H9 (cell line): ENCODE results near the gene HMOX1. TPM values are rescaled to one million over a fixed set of nuclear protein-coding genes. Genes with fewer than 3 reads are reported as not detected.

Source experiments
- DNase-seq: peaks from one replicate; pipeline ENCODE4 v3.0.0-alpha.2; 2017
- H2AFZ ChIP-seq: one replicate; pipeline ENCODE4 v1.6.1; 2013; ENCODE audit warnings: mild to moderate bottlenecking, low read length, control low read depth, moderate library complexity
- H2AK5ac ChIP-seq: 2 replicates; pipeline ENCODE4 v1.6.1; 2013; ENCODE audit warnings: low read length, control low read depth, mixed read lengths; ENCODE audit not compliant: insufficient read length
- H2BK120ac ChIP-seq: one replicate; pipeline ENCODE4 v1.6.1; 2013; ENCODE audit warnings: low read depth, mild to moderate bottlenecking, low read length, control low read depth, inconsistent platforms; ENCODE audit not compliant: poor library complexity, severe bottlenecking
- H2BK12ac ChIP-seq: 2 replicates; pipeline ENCODE4 v1.6.1; 2013; ENCODE audit warnings: low read length, control low read depth, mixed read lengths, low read depth; ENCODE audit not compliant: insufficient read length
- H2BK15ac ChIP-seq: 2 replicates; pipeline ENCODE4 v1.6.1; 2013; ENCODE audit warnings: low read depth, low read length, control low read depth
- H2BK20ac ChIP-seq: one replicate; pipeline ENCODE4 v1.6.1; 2013; ENCODE audit warnings: low read depth, mild to moderate bottlenecking, low read length, control low read depth, inconsistent platforms; ENCODE audit not compliant: poor library complexity, severe bottlenecking
- H2BK5ac ChIP-seq: 2 replicates; pipeline ENCODE4 v1.6.1; 2013; ENCODE audit warnings: low read length, control low read depth, mixed read lengths; ENCODE audit not compliant: insufficient read length
- H3K14ac ChIP-seq: 2 replicates; pipeline ENCODE4 v1.6.1; 2013; ENCODE audit warnings: low read length, control low read depth; ENCODE audit not compliant: insufficient read depth
- H3K18ac ChIP-seq: 2 replicates; pipeline ENCODE4 v1.6.1; 2013; ENCODE audit warnings: low read depth, mild to moderate bottlenecking, mixed read lengths, low read length, control low read depth; ENCODE audit not compliant: insufficient read length
- H3K23ac ChIP-seq: 2 replicates; pipeline ENCODE4 v1.6.1; 2013; ENCODE audit warnings: low read length, control low read depth, mixed read lengths, low read depth; ENCODE audit not compliant: insufficient read length
- H3K23me2 ChIP-seq: 2 replicates; pipeline ENCODE4 v1.6.1; 2013; ENCODE audit warnings: low read depth, mild to moderate bottlenecking, mixed read lengths, low read length, control low read depth; ENCODE audit not compliant: insufficient read length, poor library complexity, severe bottlenecking
- H3K27ac ChIP-seq: 2 replicates; pipeline ENCODE4 v1.5.1; 2013; ENCODE audit warnings: low read length, control low read depth, mixed read lengths, low read depth; ENCODE audit not compliant: insufficient read length
- H3K27me3 ChIP-seq: 2 replicates; pipeline ENCODE4 v1.6.1; 2013; ENCODE audit warnings: low read length, control low read depth, inconsistent platforms; ENCODE audit not compliant: insufficient read depth
- H3K4ac ChIP-seq: 2 replicates; pipeline ENCODE4 v1.6.1; 2013; ENCODE audit warnings: low read depth, mild to moderate bottlenecking, control low read depth, inconsistent platforms, low read length, moderate library complexity
- H3K4me1 ChIP-seq: 2 replicates; pipeline ENCODE4 v1.6.1; 2013; ENCODE audit warnings: low read length, control low read depth, inconsistent platforms; ENCODE audit not compliant: insufficient read depth
- H3K4me2 ChIP-seq: 2 replicates; pipeline ENCODE4 v1.6.1; 2013; ENCODE audit warnings: low read length, control low read depth, mixed read lengths; ENCODE audit not compliant: insufficient read length, insufficient read depth
- H3K56ac ChIP-seq: 2 replicates; pipeline ENCODE4 v1.6.1; 2013; ENCODE audit warnings: low read depth, mild to moderate bottlenecking, mixed read lengths, low read length, control low read depth; ENCODE audit not compliant: insufficient read length
- H3K79me1 ChIP-seq: 2 replicates; pipeline ENCODE4 v1.6.1; 2013; ENCODE audit warnings: low read depth, mild to moderate bottlenecking, moderate library complexity, low read length, control low read depth, inconsistent platforms; ENCODE audit not compliant: insufficient read depth, poor library complexity, severe bottlenecking
- H3K79me2 ChIP-seq: 2 replicates; pipeline ENCODE4 v1.6.1; 2013; ENCODE audit warnings: low read length, control low read depth, inconsistent platforms; ENCODE audit not compliant: insufficient read depth
- H3K9ac ChIP-seq: 2 replicates; pipeline ENCODE4 v1.6.1; 2013; ENCODE audit warnings: low read length, control low read depth, mixed read lengths; ENCODE audit not compliant: insufficient read length; ENCODE audit errors: extremely low read depth
- H3K9me3 ChIP-seq: one replicate; pipeline ENCODE4 v1.6.1; 2013; ENCODE audit warnings: low read depth, low read length, inconsistent platforms; ENCODE audit not compliant: control insufficient read depth
- H3T11ph ChIP-seq: one replicate; pipeline ENCODE4 v1.6.1; 2013; ENCODE audit warnings: mild to moderate bottlenecking, low read length, control low read depth, inconsistent platforms
- H4K20me1 ChIP-seq: one replicate; pipeline ENCODE4 v1.6.1; 2013; ENCODE audit not compliant: control insufficient read depth, insufficient read length, insufficient read depth
- H4K5ac ChIP-seq: 2 replicates; pipeline ENCODE4 v1.6.1; 2013; ENCODE audit warnings: low read depth, mild to moderate bottlenecking, mixed read lengths, low read length, control low read depth; ENCODE audit not compliant: insufficient read length
- H4K8ac ChIP-seq: replicated peaks from 2 replicates; pipeline ENCODE4 v1.6.1; 2013; ENCODE audit warnings: low read length, control low read depth, mixed read lengths, low read depth; ENCODE audit not compliant: insufficient read length
- H4K91ac ChIP-seq: 2 replicates; pipeline ENCODE4 v1.6.1; 2013; ENCODE audit warnings: low read depth, mild to moderate bottlenecking, moderate library complexity, mixed read lengths, low read length, control low read depth; ENCODE audit not compliant: insufficient read length
- H3K27ac Mint-ChIP-seq, 3 experiments: 2 replicates in 2 of 3; 3 replicates in 1 of 3; pipeline ENCODE4 v1.8.0; 2020 to 2021; ENCODE audit warnings: mixed read lengths in 3 of 3, mild to moderate bottlenecking in 1 of 3, moderate library complexity in 1 of 3
- H3K27me3 Mint-ChIP-seq: 2 replicates; pipeline ENCODE4 v1.8.0; 2021; ENCODE audit warnings: low read depth, mild to moderate bottlenecking, moderate library complexity, mixed read lengths
- H3K36me3 Mint-ChIP-seq, 3 experiments: 2 replicates in 2 of 3; 3 replicates in 1 of 3; pipeline ENCODE4 v1.8.0; 2020 to 2021; ENCODE audit warnings: low read depth in 3 of 3, mixed read lengths in 3 of 3; ENCODE audit not compliant: insufficient read depth in 1 of 3
- H3K4me1 Mint-ChIP-seq, 2 experiments: 2 replicates each; pipeline ENCODE4 v1.8.0; 2020; ENCODE audit warnings: mixed read lengths in 2 of 2
- H3K4me3 Mint-ChIP-seq, 2 experiments: 2 replicates in 1 of 2; 3 replicates in 1 of 2; pipeline ENCODE4 v1.8.0; 2020 to 2021; ENCODE audit warnings: mild to moderate bottlenecking in 2 of 2, mixed read lengths in 2 of 2, moderate library complexity in 1 of 2
- H3K9me3 Mint-ChIP-seq, 2 experiments: 2 replicates in 1 of 2; 3 replicates in 1 of 2; pipeline ENCODE4 v1.8.0; 2020; ENCODE audit warnings: mild to moderate bottlenecking in 2 of 2, mixed read lengths in 2 of 2, moderate library complexity in 1 of 2
- WGBS: extraction: QIAGEN DNeasy Blood & Tissue Kit; methylation state at CpG from one replicate; pipeline ENCODE4 v1.1.7; 2013; ENCODE audit warnings: missing lambda C conversion rate, low lambda C conversion rate, mixed read lengths; ENCODE audit not compliant: insufficient read length; ENCODE audit errors: extremely low coverage; 5-methylcytosine and 5-hydroxymethylcytosine counted together
- total RNA-seq: library from RNA; stranded (reverse); gene quantifications from 2 replicates; pipeline ENCODE4 v1.2.1, GENCODE V29; 2021
- TF ChIP-seq, protein P1 (sequence below): fragments of 200-600 bp; sonication (generic); conservative IDR thresholded peaks from 3 replicates; pipeline ENCODE4 v1.8.0; 2021; ENCODE audit warnings: antibody characterized with exemption, mild to moderate bottlenecking

HMOX1 gene
- total RNA-seq, 1 experiment from 2014 or later: 22.7 TPM

DNA sequence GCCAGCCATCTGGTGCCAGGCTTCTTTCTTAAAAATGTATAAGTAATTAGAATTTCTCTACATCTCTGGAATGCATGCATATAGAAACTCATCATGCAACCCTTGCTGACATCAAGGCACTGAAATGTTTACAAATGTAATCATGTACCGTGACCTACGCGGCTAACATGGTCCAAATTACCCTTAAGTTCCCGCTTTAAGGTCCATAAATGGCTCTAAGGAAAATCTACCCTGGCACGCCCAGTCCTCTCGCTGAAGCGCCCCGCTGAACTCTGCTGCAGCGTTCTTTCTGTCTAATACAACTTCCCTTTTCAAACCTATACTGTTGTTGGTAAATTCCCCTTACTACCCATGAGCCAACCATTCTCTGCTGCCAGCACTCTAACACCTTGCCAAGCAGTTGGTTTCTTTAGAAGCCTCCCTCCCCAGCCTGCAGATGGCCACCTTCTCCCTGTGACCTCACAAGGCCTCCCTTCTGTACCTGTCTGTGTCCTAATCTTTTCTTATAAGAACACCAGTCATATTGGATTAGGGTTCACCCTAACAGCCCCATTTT lies 13.5 kb upstream of the HMOX1 start:
- H3K27ac ChIP-seq: no peak overlapping the region
- H3K79me1 ChIP-seq: no peaks in the 10 kb centered on the region
- no peak overlapping the region for H3K18ac ChIP-seq
- H4K5ac ChIP-seq: no peak overlapping the region
- H3T11ph ChIP-seq: no peak overlapping the region
- no CpG with 5 or more reads among the region's 9 CpGs for WGBS
- Mint-ChIP-seq H3K4me1 (peaks cover 13 to 20% of the 10 kb centered on the region in 2 experiments), H3K4me3 (no peak overlapping the region), H3K27me3 (peaks cover 3% of the 10 kb centered on the region), H3K9me3 (no peaks in the 10 kb centered on the region; a peak in 1 of 5 replicates), H3K36me3 (no peaks in the 10 kb centered on the region), H3K27ac (no peak overlapping the region)
- no peak overlapping the region for H3K9ac ChIP-seq
- H4K20me1 ChIP-seq: no peaks in the 10 kb centered on the region
- H3K56ac ChIP-seq: no peak overlapping the region
- no peak for DNase-seq
- H3K79me2 ChIP-seq: no peaks in the 10 kb centered on the region
- H2BK5ac ChIP-seq: no peak overlapping the region
- no peak overlapping the region for H2AFZ ChIP-seq
- no peaks in the 10 kb centered on the region for H3K9me3 ChIP-seq
- H3K14ac ChIP-seq: no peak overlapping the region
- H3K4me2 ChIP-seq: no peak overlapping the region
- H3K23ac ChIP-seq: no peak overlapping the region
- H2BK12ac ChIP-seq: no peak overlapping the region
- H2BK20ac ChIP-seq: no peak overlapping the region
- H3K4ac ChIP-seq: no peak overlapping the region
- no peak overlapping the region for H4K91ac ChIP-seq
- no peaks in the 10 kb centered on the region for H3K4me1 ChIP-seq
- TF ChIP-seq, protein P1, sequence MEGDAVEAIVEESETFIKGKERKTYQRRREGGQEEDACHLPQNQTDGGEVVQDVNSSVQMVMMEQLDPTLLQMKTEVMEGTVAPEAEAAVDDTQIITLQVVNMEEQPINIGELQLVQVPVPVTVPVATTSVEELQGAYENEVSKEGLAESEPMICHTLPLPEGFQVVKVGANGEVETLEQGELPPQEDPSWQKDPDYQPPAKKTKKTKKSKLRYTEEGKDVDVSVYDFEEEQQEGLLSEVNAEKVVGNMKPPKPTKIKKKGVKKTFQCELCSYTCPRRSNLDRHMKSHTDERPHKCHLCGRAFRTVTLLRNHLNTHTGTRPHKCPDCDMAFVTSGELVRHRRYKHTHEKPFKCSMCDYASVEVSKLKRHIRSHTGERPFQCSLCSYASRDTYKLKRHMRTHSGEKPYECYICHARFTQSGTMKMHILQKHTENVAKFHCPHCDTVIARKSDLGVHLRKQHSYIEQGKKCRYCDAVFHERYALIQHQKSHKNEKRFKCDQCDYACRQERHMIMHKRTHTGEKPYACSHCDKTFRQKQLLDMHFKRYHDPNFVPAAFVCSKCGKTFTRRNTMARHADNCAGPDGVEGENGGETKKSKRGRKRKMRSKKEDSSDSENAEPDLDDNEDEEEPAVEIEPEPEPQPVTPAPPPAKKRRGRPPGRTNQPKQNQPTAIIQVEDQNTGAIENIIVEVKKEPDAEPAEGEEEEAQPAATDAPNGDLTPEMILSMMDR: no peak; the same call in 2 of the 3 replicates
- H2BK120ac ChIP-seq: no peak overlapping the region
- no peak overlapping the region for H2BK15ac ChIP-seq
- H2AK5ac ChIP-seq: no peak overlapping the region
- H3K23me2 ChIP-seq: no peaks in the 10 kb centered on the region
- H4K8ac ChIP-seq: no peak overlapping the region
- H3K27me3 ChIP-seq: no peaks in the 10 kb centered on the region
